Kidney capillary endothelial cell (primary cell): ENCODE data around the gene TRIM65.
"Not testable (repeated sequence)": the region's sequence is repeated elsewhere in the genome, so short reads cannot be mapped to it uniquely, and the experiment has no call there.

Experiments used
- DNase-seq: peaks from one replicate; pipeline ENCODE4 v3.0.0-alpha.2; 2018; ENCODE audit warnings: low spot score

TRIM65 gene

GRCh38 chr17:75895370-75896155, 1.2 kb downstream of the TRIM65 start:
- DNase-seq, result peak; percentile 48

GRCh38 chr17:75894049-75894733, 2.6 kb downstream of the TRIM65 start:
- no peak for DNase-seq

GRCh38 chr17:75893305-75894048, 3.3 kb downstream of the TRIM65 start:
- no peak for DNase-seq

- no peak for DNase-seq
These were observed 4.1 kb downstream of the TRIM65 start for GRCh38 chr17:75892556-75893224.

- DNase-seq, result no peak
These were observed 4.9 kb downstream of the TRIM65 start for GRCh38 chr17:75891605-75892555.

- DNase-seq, result no peak
These were observed 5.6 kb downstream of the TRIM65 start for GRCh38 chr17:75891022-75891604.

GRCh38 chr17:75889454-75889853, 7.3 kb downstream of the TRIM65 start:
- DNase-seq, result peak; percentile 69

GRCh38 chr17:75888484-75888883, 8.3 kb downstream of the TRIM65 start:
- no peak for DNase-seq

- DNase-seq, result not testable (repeated sequence)
These were observed 10.9 kb downstream of the TRIM65 start for GRCh38 chr17:75885860-75886259.

- DNase-seq, result no peak
These were observed 11.3 kb downstream of the TRIM65 start for GRCh38 chr17:75885431-75885830.

- no peak for DNase-seq
These were observed 14.9 kb downstream of the TRIM65 start for GRCh38 chr17:75881678-75882454.

- DNase-seq, result no peak
These were observed 16.5 kb downstream of the TRIM65 start for GRCh38 chr17:75880266-75880665.

- peak; percentile 54 for DNase-seq
These were observed 18.4 kb downstream of the TRIM65 start, which contains the start of gene TRIM47 for GRCh38 chr17:75878174-75878998. TSS of gene TRIM47 (minus strand) at chr17:75878581. CDS start at chr17:75878548, 33 bp downstream.

GRCh38 chr17:75877752-75878173, 19.0 kb downstream of the TRIM65 start:
- no peak for DNase-seq

GRCh38 chr17:75876938-75877751, 19.6 kb downstream of the TRIM65 start:
- peak; percentile 93 for DNase-seq

GRCh38 chr17:75876190-75876937, 20.4 kb downstream of the TRIM65 start:
- DNase-seq, result no peak

- no peak for DNase-seq
These were observed 20.9 kb downstream of the TRIM65 start for GRCh38 chr17:75875940-75876189.
